Brain microvascular endothelial cell (primary cell): ENCODE measurements around the gene PCNX1.
A peak's percentile ranks its signal among the peaks of the same experiment; 100 is the strongest.

Experiments
- DNase-seq: peaks from one replicate; pipeline ENCODE4 v3.0.0-alpha.2; 2020
- H3K27ac ChIP-seq: fragments of 250-450 bp; sonication (Bioruptor Pico); 2 replicates; pipeline ENCODE4 v1.5.1; 2020; ENCODE audit warnings: mild to moderate bottlenecking, moderate library complexity
- H3K27me3 ChIP-seq: fragments of 250-450 bp; sonication (Bioruptor Pico); replicated peaks from 2 replicates; pipeline ENCODE4 v1.5.1; 2020; ENCODE audit warnings: mild to moderate bottlenecking
- H3K36me3 ChIP-seq: fragments of 250-450 bp; sonication (Bioruptor Pico); replicated peaks from 2 replicates; pipeline ENCODE4 v1.5.1; 2020; ENCODE audit warnings: mild to moderate bottlenecking
- H3K4me3 ChIP-seq: 2 replicates; pipeline ENCODE4 v1.5.1; 2011; ENCODE audit warnings: low read depth, mild to moderate bottlenecking, control low read depth, low read length, moderate library complexity
- CTCF ChIP-seq: IDR thresholded peaks from 2 replicates; pipeline ENCODE4 v1.5.1; 2011; ENCODE audit warnings: low read depth, mild to moderate bottlenecking, moderate library complexity, low read length, control low read depth, inconsistent platforms; ENCODE audit errors: missing control alignments
- in situ Hi-C: cut with HindIII; loops from 2 replicates; pipeline ENCODE4 v1.10.0; 2017; ENCODE audit warnings: low sequenced_read_pairs, low pct_ligation_motif_present

PCNX1 gene

GRCh38 chr14:70884595-70885342, 22.5 kb upstream of the PCNX1 start:
- no peaks in the 10 kb centered on the region for H3K27me3 ChIP-seq
- H3K27ac ChIP-seq, result no peak overlapping the region
- no peak for DNase-seq
- in situ Hi-C loops, result no loop called here
- no peak for TF ChIP-seq CTCF
- no peak overlapping the region for H3K4me3 ChIP-seq
- H3K36me3 ChIP-seq, result no peaks in the 10 kb centered on the region

GRCh38 chr14:70885343-70886022, 21.8 kb upstream of the PCNX1 start:
- no peak overlapping the region for H3K27ac ChIP-seq
- no peaks in the 10 kb centered on the region for H3K27me3 ChIP-seq
- in situ Hi-C loops, result no loop called here
- H3K36me3 ChIP-seq, result no peaks in the 10 kb centered on the region
- no peak for DNase-seq
- no peak for TF ChIP-seq CTCF
- H3K4me3 ChIP-seq, result no peak overlapping the region

GRCh38 chr14:70886421-70887206, 20.6 kb upstream of the PCNX1 start:
- Histone ChIP-seq H3K27ac (peak overlapping the region; percentile 53), H3K36me3 (no peaks in the 10 kb centered on the region), H3K27me3 (no peaks in the 10 kb centered on the region), H3K4me3 (no peak overlapping the region)
- in situ Hi-C loops, result no loop called here
- TF ChIP-seq CTCF, result no peak
- no peak for DNase-seq

GRCh38 chr14:70887207-70887681, 20.0 kb upstream of the PCNX1 start:
- no peaks in the 10 kb centered on the region for H3K27me3 ChIP-seq
- DNase-seq, result peak; percentile 74
- H3K4me3 ChIP-seq, result no peak overlapping the region
- H3K36me3 ChIP-seq, result no peaks in the 10 kb centered on the region
- peak overlapping the region; percentile 53 for H3K27ac ChIP-seq
- in situ Hi-C loops, result no loop called here
- no peak for TF ChIP-seq CTCF

GRCh38 chr14:70887737-70888499, 19.3 kb upstream of the PCNX1 start:
- DNase-seq, result no peak
- H3K27me3 ChIP-seq, result no peaks in the 10 kb centered on the region
- peak overlapping the region; percentile 53 for H3K27ac ChIP-seq
- in situ Hi-C loops, result no loop called here
- no peak for TF ChIP-seq CTCF
- no peak overlapping the region for H3K4me3 ChIP-seq
- no peaks in the 10 kb centered on the region for H3K36me3 ChIP-seq
